HG03460 (cell line): ENCODE measurements around the gene NIP7.
"Not testable (repeated sequence)": the region's sequence is repeated elsewhere in the genome, so short reads cannot be mapped to it uniquely, and the experiment has no call there.

Experiments
- ATAC-seq: cut with Tn5 transposase; IDR thresholded peaks from one replicate; pipeline ENCODE4 v1.9.1; 2021; ENCODE audit not compliant: unreplicated experiment

The NIP7 gene

DNA sequence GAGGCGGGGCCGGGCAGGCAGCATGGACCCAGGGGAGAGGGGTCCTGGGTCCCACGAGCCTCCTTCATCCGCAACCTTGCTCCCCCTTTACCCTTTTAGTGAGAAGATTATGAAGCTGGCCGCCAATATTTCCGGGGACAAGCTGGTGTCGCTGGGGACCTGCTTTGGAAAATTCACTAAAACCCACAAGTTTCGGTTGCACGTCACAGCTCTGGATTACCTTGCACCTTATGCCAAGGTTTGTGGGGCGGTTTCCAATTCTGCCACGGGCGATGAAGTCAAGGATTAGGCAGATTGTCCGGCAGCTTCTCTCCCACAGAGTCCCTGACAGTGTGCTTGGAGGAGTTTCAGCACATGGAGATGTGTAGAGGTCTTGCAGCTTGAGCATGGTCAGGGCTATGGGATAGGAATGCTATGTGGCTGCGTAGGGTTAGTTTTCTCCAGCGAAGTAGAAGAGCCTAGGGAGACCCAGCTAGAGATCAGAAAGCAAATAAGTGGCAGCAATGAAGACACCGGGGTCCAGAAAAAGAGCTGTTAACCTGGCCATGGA is 598 bp downstream of the NIP7 start:
- ATAC-seq, result no peak

DNA sequence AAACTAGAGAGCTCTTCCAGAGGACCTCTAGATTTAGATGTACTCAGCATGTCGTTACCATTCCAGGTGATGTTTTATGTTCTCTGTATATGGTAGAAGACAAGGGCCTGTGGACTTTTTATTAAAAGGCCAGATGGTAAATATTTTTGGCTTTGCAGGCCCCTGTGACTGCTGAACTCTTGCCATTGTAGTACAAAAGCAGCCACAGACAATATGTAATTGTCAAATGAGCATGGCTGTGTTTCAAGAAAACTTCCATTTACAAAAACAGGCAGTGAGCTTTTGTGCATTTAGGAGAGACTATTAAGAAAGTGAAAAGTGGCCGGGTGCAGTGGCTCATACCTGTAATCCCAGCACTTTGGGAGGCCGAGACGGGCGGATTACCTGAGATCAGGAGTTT is 4.6 kb downstream of the NIP7 start:
- no peak for ATAC-seq

DNA sequence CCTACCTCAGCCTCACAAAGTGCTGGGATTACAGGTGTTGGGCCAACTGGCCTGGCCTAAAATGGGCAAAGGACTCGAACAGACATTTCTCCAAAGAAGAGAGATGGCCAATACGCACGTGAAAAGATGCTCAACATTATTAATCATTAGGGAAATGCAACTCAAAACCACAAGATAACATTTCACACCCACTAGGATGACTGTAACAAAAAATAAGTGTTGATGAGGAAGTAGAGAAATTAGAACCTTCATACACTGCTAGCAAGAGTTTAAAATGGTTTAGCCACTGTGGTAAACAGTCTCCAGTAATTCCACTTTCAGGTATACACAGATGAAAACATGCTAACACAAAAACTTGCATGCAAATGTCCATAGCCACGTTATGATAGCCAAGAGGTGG is 6.4 kb downstream of the NIP7 start:
- ATAC-seq, result no peak

GRCh38 chr16:69346683-69347082 is 7.1 kb downstream of the NIP7 start:
- ATAC-seq, result no peak

DNA sequence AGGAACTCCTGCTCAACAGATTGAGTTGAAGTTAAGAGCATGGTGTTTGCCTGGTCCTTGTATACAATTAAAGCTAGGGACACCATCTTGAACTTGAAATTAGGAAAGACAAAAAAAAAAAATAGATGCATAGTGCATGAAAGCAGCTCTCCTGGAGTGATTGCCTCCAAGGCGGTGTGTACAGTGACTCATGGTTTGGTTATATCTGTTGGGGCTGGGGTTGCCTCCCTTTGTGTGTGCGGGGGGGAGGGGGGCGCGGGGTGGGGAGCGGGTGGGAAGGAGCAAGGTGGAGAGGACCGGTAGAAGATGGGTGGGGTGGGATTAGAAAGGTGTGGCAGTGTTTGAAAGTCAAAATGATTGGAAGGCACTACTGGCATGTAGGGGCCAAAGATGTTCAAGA is 8.7 kb downstream of the NIP7 start:
- ATAC-seq, result no peak

DNA sequence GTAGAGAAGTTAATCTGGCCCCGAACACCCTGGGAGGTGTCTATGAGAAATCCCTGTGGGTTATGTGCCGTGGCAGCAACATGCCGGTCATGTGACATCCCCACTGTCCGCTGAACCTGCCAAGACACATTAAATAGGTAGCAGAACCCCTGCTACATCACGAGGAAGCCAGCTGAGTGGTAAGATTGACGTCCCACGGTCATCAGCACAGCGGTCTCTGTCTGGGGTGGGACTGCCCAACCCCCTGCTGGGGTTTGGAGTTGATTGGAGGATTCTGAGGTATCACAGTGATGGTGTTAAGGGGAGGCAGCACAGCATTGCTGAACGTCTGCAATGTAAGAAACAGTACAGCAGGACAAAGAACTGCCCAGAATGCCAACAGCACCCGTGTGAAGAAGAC is 10.0 kb downstream of the NIP7 start:
- ATAC-seq, result no peak

GRCh38 chr16:69350536-69351133 is 11.1 kb downstream of the NIP7 start:
- no peak for ATAC-seq

DNA sequence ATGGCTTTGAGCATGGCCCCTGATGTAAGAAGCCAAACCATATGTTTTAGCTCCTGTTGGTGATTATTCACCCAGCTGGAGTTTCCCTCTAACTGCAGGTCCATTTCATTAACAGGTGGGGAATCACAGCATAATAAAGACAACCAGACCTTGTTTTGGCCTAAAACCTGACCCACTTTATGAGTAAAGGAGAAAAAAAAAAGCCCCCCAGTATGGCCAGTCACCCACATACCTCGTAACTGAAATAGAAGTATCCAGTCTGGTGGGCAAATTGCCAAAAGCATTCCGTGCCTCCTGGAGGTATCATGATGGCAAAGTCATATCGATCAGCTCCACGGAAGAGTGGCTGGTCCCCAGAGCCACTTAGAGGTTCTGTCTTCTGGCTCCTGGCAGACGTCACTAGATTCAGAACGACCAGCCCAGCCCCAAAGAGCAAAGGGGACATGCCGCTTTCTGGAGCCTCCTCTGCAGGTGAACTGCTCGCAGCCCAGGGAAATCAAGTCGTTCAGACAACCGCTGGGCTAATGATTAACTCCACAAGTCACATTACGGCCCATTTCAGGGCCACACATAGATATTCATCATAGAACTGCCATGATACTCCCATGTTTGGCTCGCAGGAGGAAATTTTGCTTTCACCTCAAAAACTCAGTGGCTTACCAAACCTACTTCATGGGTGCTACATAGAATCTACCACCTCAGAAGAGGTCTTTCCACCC is 11.9 kb downstream of the NIP7 start, which contains the start of gene TMED6:
Gene TMED6 (minus strand): TSS at position 478 of the 719 bp plus-strand sequence. CDS start 33 bp downstream, at position 445.
- ATAC-seq, result no peak

GRCh38 chr16:69360070-69360469 is 20.5 kb downstream of the NIP7 start:
- not testable (repeated sequence) for ATAC-seq

GRCh38 chr16:69363281-69363717 is 23.7 kb downstream of the NIP7 start:
- no peak for ATAC-seq

GRCh38 chr16:69364088-69364487 is 24.5 kb downstream of the NIP7 start:
- ATAC-seq, result no peak

DNA sequence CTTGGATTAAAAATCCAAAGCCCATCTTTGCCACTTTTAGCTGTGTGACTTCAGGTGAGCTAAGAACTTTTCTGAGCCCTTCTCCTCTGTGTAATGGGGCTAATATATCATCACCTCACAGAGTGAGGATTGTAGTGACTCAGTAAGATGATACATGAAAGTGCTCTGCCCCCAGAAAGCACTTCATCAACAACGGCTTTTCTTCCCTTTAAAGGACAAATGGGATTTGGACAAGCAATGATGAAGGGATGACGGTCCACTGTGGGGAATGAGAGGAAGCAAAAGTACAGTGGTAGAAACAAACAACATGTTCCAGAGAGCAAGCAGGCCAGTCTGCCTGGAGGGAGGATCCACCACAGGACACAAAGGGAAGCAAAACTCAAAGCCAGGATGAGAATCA is 26.3 kb downstream of the NIP7 start:
- ATAC-seq, result no peak

DNA sequence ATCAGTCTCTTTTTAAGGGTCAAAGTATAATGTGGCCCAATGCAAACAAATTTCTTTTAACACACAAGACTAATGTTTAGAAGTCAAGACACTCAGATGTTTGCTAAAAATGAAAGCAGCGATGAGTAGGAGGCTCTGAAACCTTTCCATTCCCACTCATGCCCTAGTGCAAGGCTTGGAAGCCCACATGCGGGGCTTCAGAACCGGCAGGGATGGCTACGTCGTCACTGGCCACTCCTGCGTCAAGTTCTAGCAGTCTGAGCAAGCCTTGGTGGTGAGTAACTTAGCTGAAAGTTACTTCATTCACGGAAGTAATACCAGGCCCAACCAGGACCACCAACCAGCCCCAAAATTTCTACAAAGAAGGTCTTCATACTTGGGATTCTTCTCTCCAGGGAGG is 26.9 kb downstream of the NIP7 start:
- no peak for ATAC-seq

GRCh38 chr16:69367980-69368379 is 28.4 kb downstream of the NIP7 start:
- no peak for ATAC-seq

GRCh38 chr16:69368866-69369265 is 29.3 kb downstream of the NIP7 start:
- no peak for ATAC-seq

GRCh38 chr16:69371564-69371963 is 32.0 kb downstream of the NIP7 start:
- no peak for ATAC-seq

GRCh38 chr16:69373019-69373418 is 33.4 kb downstream of the NIP7 start:
- ATAC-seq, result no peak

GRCh38 chr16:69376393-69377059 is 37.0 kb downstream of the NIP7 start:
- no peak for ATAC-seq

DNA sequence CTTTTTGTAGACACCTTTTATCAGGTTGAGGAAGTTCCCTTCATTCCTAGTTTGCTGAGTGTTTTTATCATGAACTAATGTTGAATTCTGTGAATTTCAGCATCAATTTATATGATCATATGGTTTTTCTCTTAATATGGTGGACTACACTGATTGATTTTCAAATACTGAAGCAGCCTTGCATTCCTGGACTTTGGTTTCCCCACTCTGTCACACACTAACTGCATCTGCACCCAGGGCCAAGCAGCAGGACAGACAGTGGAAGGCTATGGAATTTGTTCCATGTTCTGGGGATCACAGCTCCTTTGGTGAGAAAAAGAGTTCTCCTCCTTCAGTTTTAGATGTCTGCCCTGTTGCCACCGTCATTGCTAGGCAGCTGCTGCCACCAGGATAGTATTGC is 38.5 kb downstream of the NIP7 start:
- ATAC-seq, result no peak

- no peak for ATAC-seq
Observed at GRCh38 chr16:69378760-69379159, 39.2 kb downstream of the NIP7 start.

GRCh38 chr16:69381231-69381630 is 41.7 kb downstream of the NIP7 start:
- ATAC-seq, result no peak

- no peak for ATAC-seq
Observed at GRCh38 chr16:69382421-69382820, 42.8 kb downstream of the NIP7 start.
